GM23338 (cell line): ENCODE results near the gene FAM163A.
"Not testable (repeated sequence)": the region's sequence is repeated elsewhere in the genome, so short reads cannot be mapped to it uniquely, and the experiment has no call there.

Experiments used
- CTCF ChIP-seq, 2 experiments: fragments of 200-600 bp in 1 of 2; sonication (generic) in 1 of 2; conservative IDR thresholded peaks; 2 replicates each; pipeline versions ENCODE4 v1.5.1 to v1.6.1; 2016 to 2017; ENCODE audit warnings: antibody characterized with exemption in 2 of 2, low read depth in 2 of 2, mild to moderate bottlenecking in 2 of 2, moderate library complexity in 1 of 2
- ETS1 ChIP-seq: IDR thresholded peaks from 2 replicates; pipeline ENCODE4 v1.6.1; 2016; ENCODE audit warnings: antibody characterized with exemption
- EZH2 ChIP-seq: fragments of 200-600 bp; sonication (generic); IDR thresholded peaks from one replicate; pipeline ENCODE4 v1.8.0; 2017; ENCODE audit warnings: antibody characterized with exemption, mild to moderate bottlenecking, low read depth; ENCODE audit not compliant: unreplicated experiment
- EZH2phosphoT487 ChIP-seq: fragments of 200-600 bp; sonication (generic); IDR thresholded peaks from one replicate; pipeline ENCODE4 v1.8.1; 2018; ENCODE audit warnings: antibody characterized with exemption; ENCODE audit not compliant: unreplicated experiment
- JUNB ChIP-seq: IDR thresholded peaks from one replicate; pipeline ENCODE4 v1.6.1; 2016; ENCODE audit warnings: antibody characterized with exemption; ENCODE audit not compliant: unreplicated experiment
- POLR2AphosphoS5 ChIP-seq: IDR thresholded peaks from 2 replicates; pipeline ENCODE4 v1.6.1; 2016; ENCODE audit warnings: antibody characterized with exemption, low read depth
- REST ChIP-seq: IDR thresholded peaks from one replicate; pipeline ENCODE4 v1.6.1; 2018; ENCODE audit warnings: antibody characterized with exemption; ENCODE audit not compliant: unreplicated experiment
- STAT1 ChIP-seq: IDR thresholded peaks from one replicate; pipeline ENCODE4 v1.6.1; 2016; ENCODE audit warnings: antibody characterized with exemption; ENCODE audit not compliant: unreplicated experiment

- TF ChIP-seq EZH2; CTCF (conservative IDR thresholded peaks at IDR 0.05; ENCODE audit: low read depth in 2 of 2); EZH2phosphoT487; POLR2AphosphoS5; JUNB; REST; STAT1; ETS1: not testable (repeated sequence)
These were observed 61.3 kb downstream of the FAM163A start for GRCh38 chr1:179804417-179804816.
